Stimulated activated naive CD8-positive, alpha-beta T cell treated with anti-CD3 and anti-CD28 coated beads, Interleukin-15, amount 100 ng/mL, for 72 hours (primary cell): ENCODE measurements around the gene DRC3.
"Not testable (repeated sequence)": the region's sequence is repeated elsewhere in the genome, so short reads cannot be mapped to it uniquely, and the experiment has no call there.

Source experiments
- ATAC-seq: fragments of 150-1000 bp; cut with Tn5 transposase; 2 replicates; pipeline ENCODE4 v1.10.0; 2021; ENCODE audit warnings: mild to moderate bottlenecking, moderate library complexity
- DNase-seq, 2 donors: peaks; one replicate each; pipeline ENCODE4 v3.0.0; 2021 to 2022
- H3K27ac Mint-ChIP-seq, 2 donors: one replicate each; pipeline ENCODE4 v1.8.0; 2022; ENCODE audit warnings: mild to moderate bottlenecking in 2 of 2, mixed read lengths in 2 of 2, moderate library complexity in 2 of 2
- H3K27me3 Mint-ChIP-seq: one replicate; pipeline ENCODE4 v1.8.0; 2022; ENCODE audit warnings: mixed read lengths
- H3K4me1 Mint-ChIP-seq: one replicate; pipeline ENCODE4 v1.8.0; 2022; ENCODE audit warnings: mild to moderate bottlenecking, mixed read lengths
- H3K4me3 Mint-ChIP-seq, 2 donors: one replicate each; pipeline ENCODE4 v1.8.0; 2022; ENCODE audit warnings: mild to moderate bottlenecking in 2 of 2, mixed read lengths in 2 of 2, moderate library complexity in 1 of 2
- H3K9me3 Mint-ChIP-seq, 2 donors: one replicate each; pipeline ENCODE4 v1.8.0; 2022; ENCODE audit warnings: mixed read lengths in 2 of 2

DRC3 gene

DNA sequence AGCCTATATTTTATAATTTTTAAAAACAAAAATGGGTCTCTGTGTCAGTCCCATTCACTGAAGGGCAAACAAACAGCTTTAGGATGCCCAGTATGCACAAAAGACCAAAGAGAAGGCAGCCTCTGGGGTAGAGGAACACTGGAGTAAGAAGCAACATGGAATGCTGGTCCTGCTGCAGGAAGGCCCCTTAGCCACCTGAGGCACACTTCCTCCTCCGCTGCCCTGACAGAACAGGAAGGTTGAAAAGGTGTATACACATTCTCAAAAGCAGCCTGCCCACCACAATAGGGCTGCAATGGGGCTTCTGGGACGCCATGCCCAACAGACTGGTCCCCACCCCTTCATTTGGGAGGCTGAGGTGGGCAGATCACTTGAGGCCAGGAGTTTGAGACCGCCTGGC, 20.0 kb upstream of the DRC3 start:
- Mint-ChIP-seq H3K4me1 (peaks cover 69% of the 10 kb centered on the region), H3K9me3 (peaks cover 0 to 6% of the 10 kb centered on the region in 2 donors), H3K4me3 (no peak overlapping the region), H3K27ac (no peak overlapping the region), H3K27me3 (no peaks in the 10 kb centered on the region)
- ATAC-seq (no peak), DNase-seq (no peak)

DNA sequence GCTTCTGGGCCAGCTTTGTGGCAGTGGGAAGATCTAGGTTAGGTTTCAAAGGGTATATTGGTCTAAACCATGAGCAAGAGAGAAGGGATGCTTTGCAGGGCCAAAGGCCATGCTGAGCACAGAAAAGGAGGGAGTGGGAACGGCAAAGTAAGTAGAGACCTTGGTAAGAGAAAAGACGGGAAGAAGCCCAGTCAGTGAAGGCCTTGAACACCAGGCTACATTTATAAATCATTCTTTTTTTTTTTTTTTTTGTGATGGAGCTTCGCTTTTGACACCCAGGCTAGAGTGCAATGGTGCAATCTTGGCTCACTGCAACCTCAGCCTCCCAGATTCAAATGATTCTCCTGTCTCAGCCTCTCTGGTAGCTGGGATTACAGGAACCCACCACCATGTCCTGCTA, 18.6 kb upstream of the DRC3 start:
- Mint-ChIP-seq H3K4me3 (no peak overlapping the region), H3K27me3 (no peaks in the 10 kb centered on the region), H3K4me1 (peaks cover 74% of the 10 kb centered on the region), H3K9me3 (peaks cover 0 to 6% of the 10 kb centered on the region in 2 donors), H3K27ac (no peak overlapping the region)
- no peak for ATAC-seq
- DNase-seq = no peak

DNA sequence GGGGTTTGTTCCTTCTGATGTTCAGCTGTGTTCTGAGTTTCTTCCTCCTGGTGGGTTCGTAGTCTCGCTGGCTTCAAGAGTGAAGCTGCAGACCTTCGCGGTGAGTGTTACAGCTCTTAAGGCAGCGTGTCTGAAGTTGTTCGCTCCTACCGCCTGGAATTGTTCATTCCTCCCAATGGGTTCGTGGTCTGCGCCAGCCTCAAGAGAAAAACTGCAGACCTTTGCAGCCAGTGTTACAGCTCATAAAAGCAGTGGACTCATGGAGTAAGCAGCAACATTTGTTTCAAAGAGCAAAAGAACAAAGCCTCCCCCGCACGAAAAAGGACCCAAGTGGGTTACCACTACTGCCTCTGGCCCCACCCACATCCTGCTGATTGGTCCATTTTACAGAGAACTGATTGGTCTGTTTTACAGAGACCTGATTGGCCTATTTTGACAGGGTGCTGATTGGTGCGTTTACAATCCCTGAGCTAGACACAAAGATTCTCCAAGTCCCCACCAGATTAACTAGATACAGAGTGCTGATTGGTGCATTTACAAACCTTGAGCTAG, 16.8 kb upstream of the DRC3 start:
- H3K9me3 Mint-ChIP-seq, ATAC-seq, H3K27me3 Mint-ChIP-seq: not testable (repeated sequence)
- Mint-ChIP-seq H3K4me1 (peaks cover 80% of the 10 kb centered on the region), H3K4me3 (peak overlapping the region; percentile 33 to 50), H3K27ac (peak overlapping the region; percentile 17 to 74)
- DNase-seq = peak; percentile 14 to 41

DNA sequence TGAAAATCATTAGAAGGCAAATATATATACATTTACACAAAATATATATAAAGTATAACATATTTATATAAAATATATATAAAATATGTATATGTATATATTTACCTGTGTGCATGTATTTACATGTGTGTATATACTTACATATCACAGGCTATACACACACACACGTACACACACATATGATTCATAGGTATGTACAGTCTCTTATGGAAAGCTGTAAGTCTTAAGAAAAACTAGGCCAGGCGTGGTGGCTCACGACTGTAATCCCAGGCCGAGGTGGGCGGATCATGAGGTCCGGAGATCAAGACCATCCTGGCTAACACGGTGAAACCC, 15.1 kb upstream of the DRC3 start:
- Mint-ChIP-seq H3K27ac (peak overlapping the region; percentile 97 to 99), H3K4me1 (peaks cover 81% of the 10 kb centered on the region), H3K9me3 (peaks cover 0 to 6% of the 10 kb centered on the region in 2 donors), H3K4me3 (peak overlapping the region; percentile 79 to 84), H3K27me3 (no peaks in the 10 kb centered on the region)
- DNase-seq (no peak), ATAC-seq (no peak)

DNA sequence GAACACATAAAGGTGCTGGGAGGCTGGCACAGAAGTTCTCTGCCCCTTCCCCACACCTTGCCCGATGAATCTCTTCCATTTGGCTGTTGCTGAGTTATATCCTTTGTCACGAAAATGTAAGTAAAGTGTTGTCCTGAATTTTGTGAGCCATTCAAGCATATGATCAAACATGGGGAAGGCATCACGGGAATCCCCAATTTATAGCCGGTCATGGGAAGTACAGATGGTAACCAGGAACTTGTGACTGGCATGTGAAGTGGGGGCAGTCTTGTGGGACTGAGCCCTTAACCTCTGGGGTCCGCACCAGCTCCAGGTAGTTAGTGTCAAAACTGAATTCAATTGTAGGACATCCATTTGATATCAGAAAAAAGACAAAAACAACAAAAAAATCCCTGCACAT, 13.7 kb upstream of the DRC3 start:
- Mint-ChIP-seq H3K27ac (peak overlapping the region; percentile 91 to 95), H3K4me3 (peak overlapping the region; percentile 79 to 84), H3K4me1 (peaks cover 81% of the 10 kb centered on the region), H3K9me3 (peaks cover 0 to 6% of the 10 kb centered on the region in 2 donors), H3K27me3 (no peaks in the 10 kb centered on the region)
- DNase-seq (no peak), ATAC-seq (no peak)

DNA sequence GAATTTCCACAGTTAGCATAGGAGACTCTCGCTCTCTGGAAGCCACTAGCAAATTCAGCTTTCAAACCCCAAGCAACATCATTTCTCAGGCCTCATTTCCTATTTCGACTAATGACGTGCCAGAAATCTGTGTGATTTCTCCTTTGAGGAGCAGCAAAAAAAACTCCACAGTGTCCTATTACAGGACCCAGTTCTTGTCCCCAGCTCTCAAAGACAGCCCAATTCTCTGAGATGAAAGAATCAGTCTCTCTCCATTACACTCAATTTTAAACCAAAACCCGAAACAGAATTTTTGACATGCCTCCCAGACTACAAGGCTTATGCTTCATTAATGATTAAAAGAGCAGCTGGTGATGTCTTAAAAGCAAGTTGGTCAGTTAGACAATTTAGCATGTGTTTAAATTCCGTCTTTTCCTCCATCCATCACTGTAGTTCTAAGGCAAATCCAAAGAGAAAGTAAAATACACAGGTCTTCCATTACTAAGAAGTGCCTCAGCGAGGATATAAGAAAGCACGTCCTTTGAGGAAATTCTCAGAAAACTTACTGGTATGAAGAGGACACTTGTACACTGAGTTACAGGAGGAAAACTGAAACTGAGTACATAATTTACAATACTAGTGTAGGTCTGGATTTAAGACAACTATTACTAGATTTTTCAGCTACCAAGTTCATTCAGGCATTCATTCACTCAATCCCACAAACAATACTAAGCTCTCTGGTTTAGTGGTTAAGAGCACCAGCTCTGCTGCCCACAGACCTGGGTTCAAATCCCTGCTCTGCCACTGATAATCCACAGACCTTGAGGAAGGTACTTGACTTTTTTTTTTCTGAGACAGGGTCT, 12.9 kb upstream of the DRC3 start:
- H3K4me1 Mint-ChIP-seq = peaks cover 74% of the 10 kb centered on the region
- ATAC-seq (peak; percentile 45), DNase-seq (peak; percentile 46 to 52)
- H3K9me3 Mint-ChIP-seq = peaks cover 0 to 6% of the 10 kb centered on the region in 2 donors
- peak overlapping the region; percentile 79 to 84 for H3K4me3 Mint-ChIP-seq
- no peaks in the 10 kb centered on the region for H3K27me3 Mint-ChIP-seq
- H3K27ac Mint-ChIP-seq = peak overlapping the region; percentile 91 to 95

DNA sequence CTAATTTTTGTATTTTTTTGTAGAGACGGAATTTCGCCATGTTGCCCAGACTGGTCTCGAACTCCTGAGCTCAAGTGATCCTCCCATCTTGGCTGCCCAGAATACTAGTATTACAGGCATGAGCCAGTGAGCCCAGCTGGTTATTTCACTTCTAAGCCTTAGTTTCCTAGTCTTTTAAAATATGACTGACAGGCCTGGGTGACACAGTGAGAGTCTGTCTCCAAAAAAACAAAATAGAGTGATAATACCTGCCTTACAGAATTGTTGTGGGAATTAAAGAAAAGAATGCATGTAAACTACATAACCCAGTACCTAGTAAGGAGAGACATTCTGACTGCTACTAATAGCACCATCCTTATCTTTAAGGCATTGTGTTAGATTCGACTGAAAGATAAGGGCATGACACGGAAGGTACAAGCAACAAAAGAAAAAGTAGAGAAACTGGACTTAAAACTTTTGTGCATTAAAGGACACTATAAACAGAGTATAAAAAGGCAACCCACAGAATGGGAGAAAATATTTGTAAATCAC, 12.1 kb upstream of the DRC3 start:
- Mint-ChIP-seq H3K4me3 (peak overlapping the region; percentile 79 to 84), H3K4me1 (peaks cover 74% of the 10 kb centered on the region), H3K27me3 (no peaks in the 10 kb centered on the region), H3K9me3 (peaks cover 0 to 6% of the 10 kb centered on the region in 2 donors), H3K27ac (peak overlapping the region; percentile 58 to 95)
- DNase-seq (no peak), ATAC-seq (no peak)

DNA sequence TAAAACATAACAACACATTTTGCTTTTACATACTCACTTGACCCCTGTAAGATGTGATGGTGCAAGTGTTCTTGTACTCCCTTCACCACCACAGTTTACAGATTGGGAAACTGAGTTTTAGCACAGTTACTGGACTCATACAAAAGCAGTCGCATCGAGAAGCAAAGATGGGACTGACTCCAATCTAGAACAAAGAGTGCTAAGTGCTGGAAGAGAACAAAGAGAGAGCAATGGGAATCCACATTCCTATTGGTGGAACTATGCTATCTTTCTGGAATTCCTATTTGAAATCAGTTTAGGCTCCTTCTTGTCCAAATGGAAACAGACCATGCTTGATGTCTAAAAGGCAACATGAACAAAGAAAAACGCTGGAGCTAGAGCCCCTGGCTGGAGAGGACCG, 9.6 kb upstream of the DRC3 start:
- Mint-ChIP-seq H3K27ac (no peak overlapping the region), H3K9me3 (no peaks in the 10 kb centered on the region), H3K4me1 (peaks cover 76% of the 10 kb centered on the region), H3K27me3 (no peaks in the 10 kb centered on the region), H3K4me3 (no peak overlapping the region)
- no peak for DNase-seq
- ATAC-seq = no peak

DNA sequence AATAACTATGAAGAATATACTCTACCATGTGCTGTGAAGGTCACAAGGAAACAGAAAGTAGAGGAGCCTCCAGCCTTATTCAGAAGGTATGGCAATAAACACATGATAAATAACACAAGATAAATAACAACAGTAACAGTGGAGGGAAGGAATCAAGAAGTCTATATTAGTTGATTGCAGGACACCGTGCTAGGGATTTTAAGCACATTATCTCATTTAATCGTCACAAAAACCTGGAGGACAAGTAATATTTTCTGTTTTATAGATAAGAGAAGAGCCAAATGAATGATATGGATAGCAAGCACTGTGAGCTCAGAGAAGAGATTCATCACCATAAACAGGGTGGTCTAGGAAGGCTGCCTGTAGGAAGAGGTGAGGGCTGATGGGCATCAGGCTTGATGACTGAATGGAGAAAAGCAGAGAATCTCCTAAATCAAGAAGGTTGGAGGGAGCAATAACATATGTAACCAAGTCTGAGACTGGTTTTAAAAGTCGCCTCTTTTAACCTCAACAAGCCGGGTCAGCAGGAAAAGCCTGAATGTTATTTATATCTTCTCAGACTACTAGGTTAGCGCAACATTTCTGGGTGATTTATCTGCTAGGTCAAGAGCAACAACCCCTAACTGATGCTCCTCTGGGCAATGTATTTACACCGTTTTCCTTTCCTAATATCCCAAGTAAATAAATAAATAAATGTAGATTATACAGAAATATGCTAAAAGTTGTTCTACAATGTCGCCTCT, 8.8 kb upstream of the DRC3 start:
- ATAC-seq (no peak), DNase-seq (no peak)
- Mint-ChIP-seq H3K9me3 (no peaks in the 10 kb centered on the region), H3K27ac (no peak overlapping the region), H3K4me3 (no peak overlapping the region), H3K27me3 (no peaks in the 10 kb centered on the region), H3K4me1 (peaks cover 73% of the 10 kb centered on the region)

DNA sequence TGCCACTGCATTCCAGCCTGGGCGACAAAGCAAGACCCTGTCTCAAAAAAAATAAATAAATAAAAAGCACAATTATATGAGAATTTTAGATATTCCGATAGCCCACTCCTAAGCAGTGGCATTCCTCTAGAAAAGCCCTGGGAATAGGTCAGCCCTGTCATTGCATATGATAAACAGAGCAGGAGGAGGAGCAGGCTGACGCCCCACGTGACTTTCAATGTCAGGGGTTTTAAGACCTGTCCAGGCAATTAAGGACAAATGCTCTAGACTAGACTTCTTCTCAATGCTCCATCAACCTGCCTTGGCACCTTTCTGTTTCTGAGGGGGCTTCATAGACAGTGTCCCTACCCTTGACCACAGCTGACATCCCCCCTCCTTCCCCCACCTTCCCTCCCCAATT, 8.0 kb upstream of the DRC3 start:
- Mint-ChIP-seq H3K4me3 (no peak overlapping the region), H3K27ac (no peak overlapping the region), H3K27me3 (no peaks in the 10 kb centered on the region), H3K4me1 (peaks cover 70% of the 10 kb centered on the region), H3K9me3 (no peaks in the 10 kb centered on the region)
- DNase-seq (no peak), ATAC-seq (no peak)

DNA sequence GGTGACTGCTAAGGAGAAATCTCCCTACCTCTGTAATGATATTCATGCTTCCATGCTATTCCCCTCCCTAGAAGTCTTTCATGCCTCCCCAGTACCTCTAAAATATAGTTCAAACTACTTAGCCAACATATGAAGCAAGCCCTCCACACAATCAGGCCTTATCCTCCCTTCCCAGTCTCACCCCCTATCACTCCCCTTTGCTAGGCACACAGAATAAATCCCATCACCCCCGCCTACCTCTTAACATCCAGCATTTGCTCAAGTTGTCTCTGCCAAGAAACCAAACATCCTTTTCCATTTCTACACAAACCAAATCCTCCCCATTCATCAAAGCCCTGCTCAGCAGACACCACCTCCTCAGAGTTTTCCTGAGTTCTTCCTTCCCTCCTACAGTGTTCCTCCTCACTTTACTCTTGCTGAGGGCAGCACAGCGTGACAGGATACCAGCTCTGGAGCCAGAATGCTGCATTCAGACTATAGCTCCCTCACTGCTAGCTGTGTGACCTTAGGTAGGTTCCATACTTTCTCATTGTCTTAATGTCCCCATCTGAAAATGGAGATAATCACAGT, 7.4 kb upstream of the DRC3 start:
- Mint-ChIP-seq H3K4me3 (no peak overlapping the region), H3K27me3 (no peaks in the 10 kb centered on the region), H3K27ac (peak overlapping the region in 1 of 2 donors; percentile 25), H3K9me3 (no peaks in the 10 kb centered on the region), H3K4me1 (peaks cover 70% of the 10 kb centered on the region)
- DNase-seq = no peak
- no peak for ATAC-seq

DNA sequence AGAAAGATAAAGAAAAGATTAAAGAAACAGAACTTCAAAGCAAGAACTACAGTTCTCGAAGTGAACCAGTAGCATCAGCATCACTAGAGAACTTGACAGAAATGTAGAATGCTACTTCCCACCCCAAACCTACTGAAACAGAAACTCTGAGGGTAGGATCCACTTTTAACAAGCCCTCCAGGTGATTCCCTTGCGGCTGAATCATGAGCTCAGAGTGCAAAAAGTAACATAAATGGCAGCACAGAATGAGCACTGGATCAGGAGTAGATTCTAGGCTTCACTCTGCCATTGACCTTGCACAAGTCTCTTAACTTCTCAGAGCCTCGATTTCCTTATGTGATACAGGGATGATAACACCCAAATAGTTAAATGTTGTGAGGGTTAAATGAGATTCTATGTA, 6.3 kb upstream of the DRC3 start:
- H3K27me3 Mint-ChIP-seq = no peaks in the 10 kb centered on the region
- H3K4me1 Mint-ChIP-seq = peaks cover 70% of the 10 kb centered on the region
- peak overlapping the region in 1 of 2 donors; percentile 46 for H3K4me3 Mint-ChIP-seq
- peak in 1 of 2 donors; percentile 12 for DNase-seq
- H3K9me3 Mint-ChIP-seq = no peaks in the 10 kb centered on the region
- H3K27ac Mint-ChIP-seq = peak overlapping the region in 1 of 2 donors; percentile 8
- peak; percentile 92 for ATAC-seq

DNA sequence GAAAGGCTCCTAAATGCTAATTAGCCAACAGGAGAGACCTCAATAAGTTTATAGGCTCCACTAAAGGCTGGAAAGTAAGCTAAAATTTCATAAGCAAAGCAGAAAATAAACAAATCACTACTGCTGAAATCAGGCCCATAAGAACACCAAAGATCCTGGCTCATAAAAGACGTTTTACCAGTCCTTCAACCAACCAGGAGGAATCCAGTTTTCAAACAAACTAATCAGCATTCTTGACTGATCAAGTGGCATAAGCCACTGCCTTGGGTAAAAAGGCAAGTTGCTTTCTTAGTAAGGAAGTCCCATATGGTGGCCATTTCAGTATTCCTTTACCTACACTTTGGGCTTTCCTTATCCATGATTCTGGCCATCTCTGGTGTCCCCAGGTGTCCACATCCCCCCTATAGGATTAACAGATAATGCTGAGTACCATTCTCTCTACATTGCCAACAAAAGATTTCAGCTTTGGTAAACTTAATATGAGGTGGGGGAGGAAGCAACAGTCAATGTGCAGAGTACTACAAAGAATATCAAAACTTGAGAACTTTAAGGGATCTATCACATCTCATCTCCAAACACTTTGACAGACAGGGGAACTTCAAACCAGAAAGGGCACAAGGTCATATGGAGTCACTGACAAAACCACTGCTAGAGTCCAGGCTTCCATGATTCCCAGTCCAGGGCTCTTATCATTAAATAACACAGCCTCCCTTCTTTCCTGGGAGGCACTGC, 1.8 kb upstream of the DRC3 start:
- H3K4me1 Mint-ChIP-seq = peaks cover 56% of the 10 kb centered on the region

DNA sequence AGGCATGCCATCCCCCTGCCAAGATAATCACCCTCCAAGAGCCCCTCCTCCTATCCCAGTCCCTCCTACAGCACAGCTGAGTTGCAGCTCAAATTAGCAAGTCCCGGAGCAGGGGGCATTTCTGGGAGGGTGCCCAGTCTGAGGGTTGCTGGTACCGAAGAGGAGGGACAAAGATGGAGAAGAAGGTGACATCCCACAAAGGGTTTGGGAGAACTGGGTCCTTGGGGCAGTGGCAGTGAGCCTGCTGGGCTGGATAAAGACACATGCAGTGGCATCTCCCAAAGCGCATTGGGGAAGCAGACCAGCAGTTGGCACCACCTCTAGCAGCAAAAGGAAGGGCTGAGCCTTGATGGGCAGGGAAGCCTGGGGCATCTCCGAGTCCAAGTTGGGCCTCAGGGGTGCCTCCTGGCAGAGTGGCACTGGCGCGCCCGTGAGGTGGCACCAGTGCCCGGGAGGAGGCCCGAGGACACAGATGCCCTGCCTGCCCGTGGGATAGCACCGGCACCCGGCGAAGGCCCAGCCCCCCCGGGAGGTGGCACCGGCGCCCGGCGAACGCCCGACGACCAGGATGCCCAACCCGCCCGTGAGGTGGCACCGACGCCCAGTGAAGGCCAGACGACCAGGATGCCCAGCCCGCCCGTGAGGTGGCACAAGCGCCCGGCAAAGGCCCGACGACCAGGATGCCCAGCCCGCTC, 1.1 kb upstream of the DRC3 start:
- H3K9me3 Mint-ChIP-seq = no peaks in the 10 kb centered on the region
- peak in 1 of 2 donors; percentile 15 for DNase-seq
- H3K27ac Mint-ChIP-seq = peak overlapping the region in 1 of 2 donors; percentile 45
- no peaks in the 10 kb centered on the region for H3K27me3 Mint-ChIP-seq
- H3K4me3 Mint-ChIP-seq = peak overlapping the region; percentile 85 to 96
- no peak for ATAC-seq
- H3K4me1 Mint-ChIP-seq = peaks cover 49% of the 10 kb centered on the region

More for the DNA sequence above, 1.8 kb upstream of the DRC3 start:
- no peaks in the 10 kb centered on the region for H3K27me3 Mint-ChIP-seq
- ATAC-seq (no peak), DNase-seq (no peak)
- H3K4me3 Mint-ChIP-seq = peak overlapping the region; percentile 85 to 96
- peak overlapping the region in 1 of 2 donors; percentile 45 for H3K27ac Mint-ChIP-seq
- no peaks in the 10 kb centered on the region for H3K9me3 Mint-ChIP-seq
